Sigmoid colon (tissue), 7 donors: Measurements from ENCODE around the gene COL9A3. TPM values are rescaled to one million over a fixed set of nuclear protein-coding genes. Genes with fewer than 3 reads are reported as not detected.

Source experiments
- DNase-seq: peaks from one replicate; pipeline ENCODE4 v3.0.0-alpha.2; 2019
- H3K27ac ChIP-seq, 4 donors: fragments of 200-600 bp; sonication (generic); one replicate each; pipeline ENCODE4 v1.5.1; 2016 to 2019; ENCODE audit warnings: mild to moderate bottlenecking in 1 of 4
- H3K27me3 ChIP-seq, 3 donors: fragments of 200-600 bp; sonication (generic); one replicate each; pipeline ENCODE4 v1.5.1; 2019; ENCODE audit warnings: mild to moderate bottlenecking in 1 of 3
- H3K36me3 ChIP-seq, 4 donors: fragments of 200-600 bp; sonication (generic); one replicate each; pipeline ENCODE4 v1.5.1; 2016 to 2019
- H3K4me1 ChIP-seq, 4 donors: fragments of 200-600 bp; sonication (generic); one replicate each; pipeline ENCODE4 v1.5.1; 2017 to 2019
- H3K4me3 ChIP-seq, 4 donors: fragments of 200-600 bp; sonication (generic); one replicate each; pipeline ENCODE4 v1.5.1; 2017 to 2019; ENCODE audit warnings: mild to moderate bottlenecking in 2 of 4, moderate library complexity in 1 of 4
- H3K9me3 ChIP-seq, 4 donors: fragments of 200-600 bp in 3 of 4; sonication (generic) in 3 of 4; one replicate each; pipeline versions ENCODE4 v1.5.1 to v1.6.1; 2013 to 2019
- CTCF ChIP-seq, 4 experiments: fragments of 450-650 bp in 3 of 4; fragments of 200-600 bp in 1 of 4; IDR thresholded peaks; one replicate each; pipeline ENCODE4 v1.5.1; 2016 to 2019; ENCODE audit warnings: antibody characterized with exemption in 4 of 4, mild to moderate bottlenecking in 3 of 4, moderate library complexity in 2 of 4
- EP300 ChIP-seq, 4 donors: sonication (generic); formaldehyde crosslinking; IDR thresholded peaks; one replicate each; pipeline ENCODE4 v1.6.1; 2017; ENCODE audit warnings: antibody characterized with exemption in 4 of 4
- POLR2A ChIP-seq, 2 donors: fragments of 450-650 bp; IDR thresholded peaks; one replicate each; pipeline ENCODE4 v1.6.1; 2016; ENCODE audit warnings: antibody characterized with exemption in 2 of 2, mild to moderate bottlenecking in 2 of 2, moderate library complexity in 2 of 2
- POLR2AphosphoS5 ChIP-seq, 4 donors: sonication (generic); formaldehyde crosslinking; IDR thresholded peaks; one replicate each; pipeline ENCODE4 v1.6.1; 2017; ENCODE audit warnings: antibody characterized with exemption in 4 of 4
- WGBS, 2 donors: extraction: QIAGEN DNeasy Blood & Tissue Kit; methylation state at CpG; one replicate each; pipeline ENCODE4 v1.1.7; 2013; 5-methylcytosine and 5-hydroxymethylcytosine counted together
- intact Hi-C: fragments of 100-400 bp; cut with DNase I; formaldehyde crosslinking; loops from one replicate; pipeline ENCODE4 v1.15.1; 2023
- polyA plus RNA-seq, 3 donors: library from polyadenylated mRNA; stranded (reverse); fragments of 200-250 nt; gene quantifications; one replicate each; pipeline ENCODE4 v1.2.3, GENCODE V29; 2013
- total RNA-seq, 4 donors: library from RNA; depleted of rRNA; stranded (reverse); fragments of >200 nt; gene quantifications; one replicate each; pipeline ENCODE4 v1.1.0, GENCODE V29; 2016
- donor health status: healthy with polysubstance abuse.
- donor health status: Bipolar disorder and iron deficiency.
- donor health status: healthy.

COL9A3 gene
- 10 to 100 TPM in 2 of 4 donors, 1 to 10 TPM in 2; 3.5 to 20.8 (median 10.8) TPM for total RNA-seq
- 1 to 10 TPM; 1.8 to 5.8 (median 4.4) TPM for polyA plus RNA-seq

DNA sequence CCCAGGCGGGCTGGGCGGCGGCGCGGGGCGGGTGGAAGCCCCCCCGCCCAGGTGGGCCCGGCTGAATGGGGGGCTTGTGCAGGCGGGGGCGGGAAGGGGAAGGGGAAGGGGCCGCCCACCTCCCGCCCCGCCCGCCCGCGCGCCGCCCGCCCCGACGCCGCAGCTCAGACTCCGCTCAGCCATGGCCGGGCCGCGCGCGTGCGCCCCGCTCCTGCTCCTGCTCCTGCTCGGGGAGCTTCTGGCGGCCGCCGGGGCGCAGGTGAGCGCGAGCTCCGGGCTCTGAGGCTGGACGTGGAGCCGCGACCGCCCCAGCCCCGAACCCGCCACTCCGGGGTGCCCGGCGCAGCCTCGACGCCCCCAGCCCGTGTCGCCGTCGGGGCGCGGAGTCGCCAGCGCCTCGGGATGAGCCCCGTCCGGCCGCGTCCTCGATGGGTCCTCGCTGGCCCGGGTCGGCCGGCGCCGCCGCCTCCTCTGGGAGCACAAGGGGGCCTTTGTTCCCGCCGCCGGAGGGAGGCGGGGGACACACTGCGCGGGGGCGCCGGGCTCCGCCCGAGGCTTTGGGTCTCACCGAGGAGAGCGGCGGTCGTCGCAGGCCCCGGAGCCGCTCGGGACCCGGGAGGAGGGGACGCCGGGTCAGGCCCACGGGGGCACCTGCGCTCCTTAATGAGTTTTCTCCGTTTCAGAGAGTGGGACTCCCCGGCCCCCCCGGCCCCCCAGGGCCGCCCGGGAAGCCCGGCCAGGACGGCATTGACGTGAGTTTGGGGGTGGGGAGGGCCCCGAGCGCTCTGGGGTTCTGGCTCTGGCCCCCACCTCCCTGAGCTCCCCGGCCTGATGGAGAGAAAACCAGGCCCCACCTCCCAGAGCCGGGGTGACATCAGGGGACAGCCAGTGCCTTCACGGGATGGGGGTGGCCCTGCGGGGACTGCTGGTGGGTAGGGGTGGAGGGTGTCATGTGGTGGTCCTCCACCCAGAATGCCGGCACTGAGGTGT lies at the start of gene COL9A3:
COL9A3 (plus strand) TSS at position 167 of the 990 bp plus-strand sequence; CDS start at position 182, 15 bp downstream.
- Histone ChIP-seq H3K9me3 (no peaks in the 10 kb centered on the region), H3K36me3 (peaks cover 0 to 18% (median 9%) of the 10 kb centered on the region in 4 donors), H3K27me3 (peaks cover 36 to 64% (median 47%) of the 10 kb centered on the region in 3 donors), H3K4me1 (peaks cover 0 to 49% (median 43%) of the 10 kb centered on the region in 4 donors), H3K4me3 (peak within 1 kb of the TSS; percentile 8 to 41 (median 30)), H3K27ac (peak within 1 kb of the TSS; percentile 34 to 69 (median 66))
- TF ChIP-seq CTCF (IDR thresholded peaks at IDR 0.05) (no peak), EP300 (IDR thresholded peaks at IDR 0.05) (no peak), POLR2AphosphoS5 (IDR thresholded peaks at IDR 0.05) (peak in 1 of 4 donors; percentile 9), POLR2A (IDR thresholded peaks at IDR 0.05) (no peak)
- 5 to 10% methylated on average over 108 of the region's 108 CpGs for WGBS, 2 donors
- DNase-seq, result no peak
- intact Hi-C loops, result no loop called here

DNA sequence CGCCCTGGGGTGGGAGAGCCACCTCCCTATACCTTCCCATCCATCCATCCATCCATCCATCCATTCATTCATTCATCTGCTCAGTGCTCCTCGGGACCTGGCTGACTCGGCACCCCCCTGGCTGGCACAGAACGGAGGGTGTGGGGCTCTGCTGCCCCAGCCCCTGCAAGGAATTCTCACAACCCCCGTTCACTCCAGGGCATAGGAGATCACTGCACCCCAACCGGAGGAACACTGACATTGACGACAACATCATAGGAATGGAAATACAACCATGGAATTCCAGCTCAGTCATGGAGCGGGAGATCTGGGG lies 48.7 kb upstream of the COL9A3 start:
- WGBS, 2 donors, result 87 to 91% methylated on average over 8 of the region's 8 CpGs
- DNase-seq, result no peak
- Histone ChIP-seq H3K4me1 (peaks cover 0 to 23% (median 14%) of the 10 kb centered on the region in 4 donors), H3K4me3 (no peak overlapping the region), H3K36me3 (no peaks in the 10 kb centered on the region), H3K27ac (peak overlapping the region in 1 of 4 donors; percentile 19), H3K27me3 (no peaks in the 10 kb centered on the region), H3K9me3 (no peaks in the 10 kb centered on the region)
- intact Hi-C loops, result no loop called here
- TF ChIP-seq CTCF (IDR thresholded peaks at IDR 0.05) (no peak), POLR2AphosphoS5 (IDR thresholded peaks at IDR 0.05) (no peak), EP300 (IDR thresholded peaks at IDR 0.05) (no peak), POLR2A (IDR thresholded peaks at IDR 0.05) (no peak)

DNA sequence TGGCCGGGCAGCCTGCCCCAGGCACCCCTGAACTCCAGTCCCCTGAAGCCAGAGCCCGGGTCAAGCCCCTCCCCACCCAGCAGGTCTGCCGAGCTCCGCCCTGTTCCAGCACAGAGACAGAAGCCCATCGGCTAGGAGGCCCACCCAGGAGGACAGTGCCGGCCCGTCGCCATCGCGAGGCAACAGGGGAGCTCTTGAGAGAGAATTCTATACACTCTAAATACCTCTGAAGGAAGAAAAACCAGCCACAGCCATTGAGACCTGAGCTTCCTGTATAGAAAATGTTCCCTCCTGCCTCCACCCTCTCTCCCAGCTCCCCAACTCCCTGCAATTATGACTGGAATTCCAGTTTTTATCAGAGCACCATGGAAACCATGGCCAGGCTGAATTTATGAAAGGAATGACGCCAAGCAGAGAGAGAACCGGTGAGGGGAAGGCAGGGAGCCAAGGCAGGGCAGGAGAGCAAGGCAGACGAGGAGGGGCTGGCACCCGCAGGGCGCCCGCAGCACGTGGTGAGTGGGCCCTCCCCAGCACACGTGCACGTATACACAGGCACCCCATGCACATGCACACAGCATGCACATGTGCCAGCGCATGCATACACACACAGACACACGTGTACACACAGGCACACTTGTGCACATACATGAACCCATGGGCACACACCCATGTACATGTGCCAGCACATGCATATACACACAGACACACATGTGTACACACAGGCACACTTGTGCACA lies 48.1 kb upstream of the COL9A3 start:
- no peak overlapping the region for H3K4me3 ChIP-seq
- 24 to 59% methylated on average over 21 of the region's 21 CpGs for WGBS, 2 donors
- H3K27me3 ChIP-seq, result no peaks in the 10 kb centered on the region
- H3K27ac ChIP-seq, result peak overlapping the region in 1 of 4 donors; percentile 19
- no peaks in the 10 kb centered on the region for H3K36me3 ChIP-seq
- H3K4me1 ChIP-seq, result peaks cover 0 to 28% (median 14%) of the 10 kb centered on the region in 4 donors
- DNase-seq, result no peak
- intact Hi-C loops, result no loop called here
- H3K9me3 ChIP-seq, result no peaks in the 10 kb centered on the region
- TF ChIP-seq CTCF (IDR thresholded peaks at IDR 0.05) (no peak), EP300 (IDR thresholded peaks at IDR 0.05) (no peak), POLR2AphosphoS5 (IDR thresholded peaks at IDR 0.05) (no peak), POLR2A (IDR thresholded peaks at IDR 0.05) (no peak)

GRCh38 chr20:62769346-62770071 lies 47.3 kb upstream of the COL9A3 start:
- 90 to 93% methylated on average over 16 of the region's 16 CpGs for WGBS, 2 donors
- intact Hi-C loops, result no loop called here
- H3K36me3 ChIP-seq, result no peaks in the 10 kb centered on the region
- TF ChIP-seq POLR2A (IDR thresholded peaks at IDR 0.05) (no peak), CTCF (IDR thresholded peaks at IDR 0.05) (no peak), POLR2AphosphoS5 (IDR thresholded peaks at IDR 0.05) (no peak), EP300 (IDR thresholded peaks at IDR 0.05) (no peak)
- DNase-seq, result no peak
- H3K4me1 ChIP-seq, result peaks cover 0 to 28% (median 14%) of the 10 kb centered on the region in 4 donors
- no peaks in the 10 kb centered on the region for H3K27me3 ChIP-seq
- no peak overlapping the region for H3K27ac ChIP-seq
- H3K9me3 ChIP-seq, result no peaks in the 10 kb centered on the region
- H3K4me3 ChIP-seq, result no peak overlapping the region
